GM23338 (cell line): Measurements from ENCODE around the gene ADCY5.

ENCODE experiments used
- EZH2 ChIP-seq: fragments of 200-600 bp; sonication (generic); IDR thresholded peaks from one replicate; pipeline ENCODE4 v1.8.0; 2017; ENCODE audit warnings: antibody characterized with exemption, mild to moderate bottlenecking, low read depth; ENCODE audit not compliant: unreplicated experiment
- TF ChIP-seq, protein P1 (sequence below): IDR thresholded peaks from 2 replicates; pipeline ENCODE4 v1.6.1; 2016; ENCODE audit warnings: antibody characterized with exemption

GRCh38 chr3:123313889-123314288, 135.0 kb downstream of the ADCY5 start:
- TF ChIP-seq, protein P1, sequence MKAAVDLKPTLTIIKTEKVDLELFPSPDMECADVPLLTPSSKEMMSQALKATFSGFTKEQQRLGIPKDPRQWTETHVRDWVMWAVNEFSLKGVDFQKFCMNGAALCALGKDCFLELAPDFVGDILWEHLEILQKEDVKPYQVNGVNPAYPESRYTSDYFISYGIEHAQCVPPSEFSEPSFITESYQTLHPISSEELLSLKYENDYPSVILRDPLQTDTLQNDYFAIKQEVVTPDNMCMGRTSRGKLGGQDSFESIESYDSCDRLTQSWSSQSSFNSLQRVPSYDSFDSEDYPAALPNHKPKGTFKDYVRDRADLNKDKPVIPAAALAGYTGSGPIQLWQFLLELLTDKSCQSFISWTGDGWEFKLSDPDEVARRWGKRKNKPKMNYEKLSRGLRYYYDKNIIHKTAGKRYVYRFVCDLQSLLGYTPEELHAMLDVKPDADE = no peak
- TF ChIP-seq EZH2 = no peak
